ENCODE measurements around the gene TMEM38B.

DNA sequence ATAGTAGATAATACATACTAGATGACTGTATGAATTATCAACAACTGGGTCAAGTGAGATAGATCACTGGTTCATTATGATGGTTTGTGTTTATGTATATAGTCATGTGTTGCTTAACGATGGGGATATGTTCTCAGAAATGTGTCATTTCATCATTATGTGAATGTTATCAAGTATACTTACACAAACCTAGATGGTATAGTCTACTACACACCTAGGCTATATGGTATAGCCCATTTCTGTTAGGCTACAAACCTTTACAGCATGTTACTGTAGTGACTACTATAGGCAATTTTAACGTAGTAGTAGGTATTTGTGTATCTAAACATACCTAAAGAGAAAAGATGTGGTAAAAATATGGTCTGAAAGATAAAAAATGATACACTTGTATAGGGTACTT, 31.0 kb downstream of the TMEM38B start:
- no peak for TF ChIP-seq CTCF (IDR thresholded peaks at IDR 0.05; ENCODE audit: low read depth, low read length)
- TF ChIP-seq EZH2phosphoT487 (IDR thresholded peaks at IDR 0.05; ENCODE audit: low read depth) = no peak

Data from OCI-LY3 (cell line).